Neural cell (in vitro differentiated cells): ENCODE measurements around the gene HLA-A. TPM values are rescaled to one million over a fixed set of nuclear protein-coding genes. Genes with fewer than 3 reads are reported as not detected.

Source experiments
- H2AFZ ChIP-seq: fragments of 200-600, 300-800 bp; sonication (generic), shearing (Covaris generic); 2 replicates; pipeline ENCODE4 v1.6.0; 2014; ENCODE audit warnings: low read depth, mild to moderate bottlenecking, antibody characterized with exemption, low read length, moderate library complexity
- H3F3A ChIP-seq: fragments of 200-600 bp; shearing (Covaris generic); 2 replicates; pipeline ENCODE4 v1.6.1; 2016; ENCODE audit warnings: mild to moderate bottlenecking, moderate library complexity, mixed read lengths, antibody characterized with exemption, low read length; ENCODE audit not compliant: insufficient read depth, poor library complexity, severe bottlenecking
- H3K27ac ChIP-seq: fragments of 200-600, 300-800 bp; sonication (generic), shearing (Covaris generic); 2 replicates; pipeline ENCODE4 v1.5.1; 2014; ENCODE audit warnings: mild to moderate bottlenecking, low read length, moderate library complexity
- H3K27me3 ChIP-seq: fragments of 300-800, 200-600 bp; sonication (generic), shearing (Covaris generic); 2 replicates; pipeline ENCODE4 v1.6.0; 2014; ENCODE audit warnings: mild to moderate bottlenecking, low read depth, low read length, moderate library complexity; ENCODE audit not compliant: insufficient read depth
- H3K36me3 ChIP-seq: fragments of 300-800, 200-600 bp; sonication (generic), shearing (Covaris generic); 2 replicates; pipeline ENCODE4 v1.5.1; 2014; ENCODE audit warnings: mild to moderate bottlenecking, antibody characterized with exemption, low read length, moderate library complexity; ENCODE audit not compliant: insufficient read depth
- H3K4me2 ChIP-seq: fragments of 300-800, 200-600 bp; sonication (generic), shearing (Covaris generic); 2 replicates; pipeline ENCODE4 v1.6.0; 2014; ENCODE audit warnings: mild to moderate bottlenecking, low read length
- H3K4me3 ChIP-seq: fragments of 300-800, 200-600 bp; sonication (generic), shearing (Covaris generic); 2 replicates; pipeline ENCODE4 v1.5.1; 2014; ENCODE audit warnings: mild to moderate bottlenecking, low read length, moderate library complexity
- H3K79me2 ChIP-seq: fragments of 200-600 bp; shearing (Covaris generic); replicated peaks from 2 replicates; pipeline ENCODE4 v1.6.0; 2014; ENCODE audit warnings: mild to moderate bottlenecking, low read length, moderate library complexity; ENCODE audit not compliant: insufficient read depth
- H3K9ac ChIP-seq: fragments of 300-800, 200-600 bp; sonication (generic), shearing (Covaris generic); 2 replicates; pipeline ENCODE4 v1.6.1; 2016; ENCODE audit warnings: mild to moderate bottlenecking, low read length, mixed read lengths
- H3K9me2 ChIP-seq: fragments of 200-600 bp; shearing (Covaris generic); 2 replicates; pipeline ENCODE4 v1.6.1; 2016; ENCODE audit warnings: mild to moderate bottlenecking, low read length, mixed read lengths; ENCODE audit not compliant: insufficient read depth
- H3K9me3 ChIP-seq: fragments of 200-600, 300-800 bp; sonication (generic), shearing (Covaris generic); 2 replicates; pipeline ENCODE4 v1.6.1; 2016; ENCODE audit warnings: mild to moderate bottlenecking, mixed run types, low read length, moderate library complexity, mixed read lengths
- H4K20me1 ChIP-seq: fragments of 200-600 bp; shearing (Covaris generic); 2 replicates; pipeline ENCODE4 v1.6.1; 2016; ENCODE audit warnings: mild to moderate bottlenecking, mixed run types; ENCODE audit not compliant: insufficient read depth
- CTCF ChIP-seq: fragments of 450-650 bp; IDR thresholded peaks from 2 replicates; pipeline ENCODE4 v1.5.1; 2014; ENCODE audit warnings: antibody characterized with exemption, mild to moderate bottlenecking, moderate library complexity; ENCODE audit not compliant: poor library complexity, severe bottlenecking
- EP300 ChIP-seq: fragments of 450-650 bp; conservative IDR thresholded peaks from 2 replicates; pipeline ENCODE4 v1.6.1; 2014; ENCODE audit warnings: antibody characterized with exemption, mild to moderate bottlenecking, moderate library complexity; ENCODE audit not compliant: poor library complexity, severe bottlenecking
- EZH2 ChIP-seq: fragments of 200-600, 300-800 bp; shearing (Covaris generic), sonication (generic); IDR thresholded peaks from 2 replicates; pipeline ENCODE4 v1.6.1; 2014; ENCODE audit warnings: antibody characterized with exemption, low read length, borderline replicate concordance, mild to moderate bottlenecking; ENCODE audit not compliant: insufficient read depth, poor library complexity, severe bottlenecking
- MXI1 ChIP-seq: fragments of 450-650 bp; conservative IDR thresholded peaks from 2 replicates; pipeline ENCODE4 v1.6.1; 2014; ENCODE audit warnings: antibody characterized with exemption, mild to moderate bottlenecking; ENCODE audit not compliant: poor library complexity, severe bottlenecking
- POLR2AphosphoS5 ChIP-seq: IDR thresholded peaks from 2 replicates; pipeline ENCODE4 v1.6.1; 2012
- REST ChIP-seq: IDR thresholded peaks from 2 replicates; pipeline ENCODE4 v1.6.1; 2012; ENCODE audit warnings: borderline replicate concordance
- SMC3 ChIP-seq: fragments of 450-650 bp; conservative IDR thresholded peaks from 2 replicates; pipeline ENCODE4 v1.6.1; 2014; ENCODE audit warnings: antibody characterized with exemption, mild to moderate bottlenecking, moderate library complexity; ENCODE audit not compliant: poor library complexity
- TAF1 ChIP-seq: IDR thresholded peaks from 2 replicates; pipeline ENCODE4 v1.6.1; 2012; ENCODE audit warnings: low read depth
- polyA plus RNA-seq: library from polyadenylated mRNA; depleted of rRNA; stranded (reverse); fragments of >200 nt; gene quantifications from 2 replicates; pipeline ENCODE4 v1.2.3, GENCODE V29; 2014

HLA-A gene
- polyA plus RNA-seq, 1 donor from 2014 or later, result 47.6 TPM

- H3K9me3 ChIP-seq, result no peaks in the 10 kb centered on the region
- H3K4me2 ChIP-seq, result no peak overlapping the region
- H3K27me3 ChIP-seq, result no peaks in the 10 kb centered on the region
- H3K4me3 ChIP-seq, result no peak overlapping the region
- no peak for TF ChIP-seq POLR2AphosphoS5
- TF ChIP-seq MXI1, result no peak
- TF ChIP-seq REST, result no peak
- TF ChIP-seq EZH2, result no peak
- no peak for TF ChIP-seq TAF1
- no peak for TF ChIP-seq SMC3
- no peak for TF ChIP-seq EP300
- H3K9ac ChIP-seq, result no peak overlapping the region
- no peaks in the 10 kb centered on the region for H4K20me1 ChIP-seq
- no peaks in the 10 kb centered on the region for H3F3A ChIP-seq
- H2AFZ ChIP-seq, result no peak overlapping the region
- H3K36me3 ChIP-seq, result no peaks in the 10 kb centered on the region
- no peak overlapping the region for H3K27ac ChIP-seq
- H3K9me2 ChIP-seq, result no peaks in the 10 kb centered on the region
- no peaks in the 10 kb centered on the region for H3K79me2 ChIP-seq
Measured at GRCh38 chr6:29947077-29947980, 5.0 kb downstream of the HLA-A start.

- Histone ChIP-seq H3F3A (no peaks in the 10 kb centered on the region), H3K27ac (no peak overlapping the region), H3K9ac (no peak overlapping the region), H3K9me2 (no peaks in the 10 kb centered on the region), H3K79me2 (no peaks in the 10 kb centered on the region), H3K4me2 (no peak overlapping the region), H3K36me3 (no peaks in the 10 kb centered on the region), H3K4me3 (no peak overlapping the region), H3K9me3 (no peaks in the 10 kb centered on the region), H2AFZ (no peak overlapping the region), H3K27me3 (no peaks in the 10 kb centered on the region), H4K20me1 (no peaks in the 10 kb centered on the region)
- TF ChIP-seq SMC3 (no peak), REST (no peak), EP300 (no peak), MXI1 (no peak), POLR2AphosphoS5 (no peak), CTCF (no peak)
Measured at GRCh38 chr6:29948277-29948676, 5.9 kb downstream of the HLA-A start.
